Measurements from ENCODE around the gene XIRP2.
"Not testable (repeated sequence)": the region's sequence is repeated elsewhere in the genome, so short reads cannot be mapped to it uniquely, and the experiment has no call there.

Gene XIRP2

DNA sequence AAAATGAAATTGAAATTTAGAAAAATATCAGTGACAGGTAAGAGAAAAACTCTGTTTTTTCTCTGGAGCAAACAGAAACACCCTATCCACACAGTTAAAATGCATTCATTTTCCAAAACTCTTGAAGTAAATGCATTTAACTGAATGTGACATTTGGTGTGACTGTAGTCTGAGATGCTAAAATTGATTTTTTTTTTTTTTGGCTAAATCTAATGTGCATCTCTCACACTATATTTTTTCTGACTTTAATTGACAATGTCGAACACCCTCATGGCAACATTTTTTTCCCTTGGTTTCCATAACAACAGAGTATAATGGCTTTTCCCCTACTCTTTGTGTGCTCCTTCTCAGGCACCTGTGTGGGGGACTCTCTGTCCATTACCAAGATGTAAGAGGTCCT, 366.4 kb downstream of the XIRP2 start:
- no peak overlapping the region for H3K27ac ChIP-seq
- TF ChIP-seq, protein P1, sequence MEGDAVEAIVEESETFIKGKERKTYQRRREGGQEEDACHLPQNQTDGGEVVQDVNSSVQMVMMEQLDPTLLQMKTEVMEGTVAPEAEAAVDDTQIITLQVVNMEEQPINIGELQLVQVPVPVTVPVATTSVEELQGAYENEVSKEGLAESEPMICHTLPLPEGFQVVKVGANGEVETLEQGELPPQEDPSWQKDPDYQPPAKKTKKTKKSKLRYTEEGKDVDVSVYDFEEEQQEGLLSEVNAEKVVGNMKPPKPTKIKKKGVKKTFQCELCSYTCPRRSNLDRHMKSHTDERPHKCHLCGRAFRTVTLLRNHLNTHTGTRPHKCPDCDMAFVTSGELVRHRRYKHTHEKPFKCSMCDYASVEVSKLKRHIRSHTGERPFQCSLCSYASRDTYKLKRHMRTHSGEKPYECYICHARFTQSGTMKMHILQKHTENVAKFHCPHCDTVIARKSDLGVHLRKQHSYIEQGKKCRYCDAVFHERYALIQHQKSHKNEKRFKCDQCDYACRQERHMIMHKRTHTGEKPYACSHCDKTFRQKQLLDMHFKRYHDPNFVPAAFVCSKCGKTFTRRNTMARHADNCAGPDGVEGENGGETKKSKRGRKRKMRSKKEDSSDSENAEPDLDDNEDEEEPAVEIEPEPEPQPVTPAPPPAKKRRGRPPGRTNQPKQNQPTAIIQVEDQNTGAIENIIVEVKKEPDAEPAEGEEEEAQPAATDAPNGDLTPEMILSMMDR (IDR thresholded peaks at IDR 0.05), result no peak
- TF ChIP-seq ZFX (IDR thresholded peaks at IDR 0.05; ENCODE audit: borderline replicate concordance), result no peak

DNA sequence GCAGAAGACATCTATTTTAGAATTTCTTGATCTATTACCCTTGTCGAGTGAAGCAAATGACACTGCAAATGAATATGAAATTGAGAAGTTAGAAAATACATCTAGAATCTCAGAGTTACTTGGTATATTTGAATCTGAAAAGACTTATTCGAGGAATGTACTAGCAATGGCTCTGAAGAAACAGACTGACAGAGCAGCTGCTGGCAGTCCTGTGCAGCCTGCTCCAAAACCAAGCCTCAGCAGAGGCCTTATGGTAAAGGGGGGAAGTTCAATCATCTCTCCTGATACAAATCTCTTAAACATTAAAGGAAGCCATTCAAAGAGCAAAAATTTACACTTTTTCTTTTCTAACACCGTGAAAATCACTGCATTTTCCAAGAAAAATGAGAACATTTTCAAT, 370.4 kb downstream of the XIRP2 start:
- no peak overlapping the region for H3K27ac ChIP-seq

DNA sequence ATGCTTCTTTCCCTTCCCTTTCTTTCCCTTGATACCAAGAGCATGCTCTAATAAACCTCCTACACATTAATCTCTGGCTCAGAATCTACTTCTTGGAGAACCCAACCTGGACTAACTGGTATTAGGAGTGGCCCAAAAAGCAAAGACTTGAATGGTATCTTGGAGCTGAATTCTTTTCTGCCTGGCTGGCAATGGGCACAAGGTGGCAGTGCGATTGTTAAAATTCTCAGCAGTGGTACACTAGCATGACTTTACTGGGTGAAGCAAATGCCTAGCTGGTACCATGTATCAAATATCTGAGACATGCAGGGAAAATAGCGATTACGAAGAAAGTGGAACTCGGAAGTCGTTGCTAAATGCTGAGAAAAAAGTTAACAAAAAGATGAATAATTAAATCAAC, 376.1 kb downstream of the XIRP2 start:
- no peak for TF ChIP-seq ZFX (IDR thresholded peaks at IDR 0.05; ENCODE audit: borderline replicate concordance)
- TF ChIP-seq, protein P1 (IDR thresholded peaks at IDR 0.05), result peak; percentile 40
- H3K27ac ChIP-seq, result no peak overlapping the region

More for the DNA sequence above, 370.4 kb downstream of the XIRP2 start:
- TF ChIP-seq, protein P1 (IDR thresholded peaks at IDR 0.05), result no peak
- no peak for TF ChIP-seq ZFX (IDR thresholded peaks at IDR 0.05; ENCODE audit: borderline replicate concordance)

DNA sequence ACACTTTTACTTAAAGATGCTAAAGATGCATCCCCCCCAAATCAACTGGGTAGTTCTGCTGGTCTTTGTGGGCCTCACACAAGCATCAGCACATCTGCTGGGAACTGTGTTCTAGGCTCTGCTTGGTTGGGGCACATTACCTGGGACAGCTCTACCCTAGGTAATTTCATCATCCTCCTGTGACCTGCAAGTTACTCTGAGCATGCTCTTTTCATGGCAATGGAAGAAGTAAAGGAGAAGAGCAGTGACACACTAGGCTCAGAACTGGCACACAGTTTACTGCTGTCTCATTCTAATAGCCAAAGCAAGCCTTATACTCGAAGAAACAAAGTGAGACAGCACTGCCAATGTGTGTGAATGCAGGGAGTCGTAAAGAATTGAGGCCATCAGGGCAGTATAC, 376.7 kb downstream of the XIRP2 start:
- TF ChIP-seq ZFX (IDR thresholded peaks at IDR 0.05; ENCODE audit: borderline replicate concordance), result no peak
- TF ChIP-seq, protein P1 (IDR thresholded peaks at IDR 0.05), result no peak

DNA sequence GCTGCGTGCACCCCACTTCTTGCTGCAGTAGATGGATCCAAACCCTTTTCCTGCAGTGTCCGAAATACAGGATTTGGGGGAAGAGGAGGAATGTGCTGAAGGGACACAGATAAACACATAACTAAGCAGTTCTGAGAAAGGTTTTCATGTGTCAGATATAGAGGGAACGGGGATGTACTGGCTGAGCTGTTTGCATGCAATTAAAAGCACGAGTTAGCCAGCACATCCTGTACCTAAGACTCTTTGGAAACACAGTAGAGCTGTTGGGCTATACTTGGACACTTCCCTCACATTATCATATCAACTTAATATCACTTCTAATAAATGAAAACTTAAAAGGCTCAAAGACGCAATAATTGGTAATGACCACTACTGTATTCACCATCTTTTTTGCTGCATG, 377.4 kb downstream of the XIRP2 start:
- no peak overlapping the region for H3K27ac ChIP-seq
- no peak for TF ChIP-seq ZFX (IDR thresholded peaks at IDR 0.05; ENCODE audit: borderline replicate concordance)
- TF ChIP-seq, protein P1 (IDR thresholded peaks at IDR 0.05), result no peak

More for the DNA sequence above, 376.7 kb downstream of the XIRP2 start:
- H3K27ac ChIP-seq, result no peak overlapping the region

DNA sequence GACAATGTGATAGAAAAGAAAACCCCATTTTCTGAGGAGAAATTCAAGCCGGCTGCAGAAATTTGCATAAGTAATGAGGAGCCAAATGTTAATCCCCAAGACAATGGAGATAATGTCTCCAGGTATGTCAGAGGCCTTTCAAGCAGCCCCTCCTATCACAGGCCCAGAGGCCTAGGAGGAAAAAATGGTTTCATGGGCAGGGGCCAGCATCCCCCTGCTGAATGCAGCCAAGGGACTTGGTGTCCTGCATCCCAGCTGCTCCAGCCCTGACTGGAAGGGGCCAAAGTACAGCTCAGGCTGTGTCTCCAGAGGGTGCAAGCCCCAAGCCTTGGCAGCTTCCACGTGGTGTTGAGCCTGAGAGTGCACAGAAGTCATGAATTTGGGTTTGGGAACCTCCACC, 380.0 kb downstream of the XIRP2 start:
- not testable (repeated sequence) for H3K27ac ChIP-seq

DNA sequence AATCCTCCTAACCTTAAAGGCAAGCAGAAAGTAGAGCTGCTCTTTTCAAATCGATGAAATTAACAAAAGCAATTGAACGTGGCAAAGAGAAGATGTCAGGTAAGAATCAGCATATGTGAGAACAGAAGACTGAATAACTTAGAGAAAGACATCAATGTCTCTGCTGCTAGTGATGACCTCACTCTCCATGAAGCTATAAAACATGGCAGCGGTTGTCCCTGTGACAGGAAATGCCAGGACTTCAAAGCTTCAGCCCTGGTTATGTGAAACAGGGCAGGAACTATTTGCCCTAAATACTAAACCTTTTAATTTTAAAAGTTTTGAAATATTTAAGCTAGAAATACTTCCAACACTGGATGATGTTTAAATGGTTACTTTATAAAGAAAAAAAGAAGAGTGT, 383.7 kb downstream of the XIRP2 start:
- H3K27ac ChIP-seq, result no peak overlapping the region
- no peak for TF ChIP-seq ZFX (IDR thresholded peaks at IDR 0.05; ENCODE audit: borderline replicate concordance)
- TF ChIP-seq, protein P1 (IDR thresholded peaks at IDR 0.05), result no peak

DNA sequence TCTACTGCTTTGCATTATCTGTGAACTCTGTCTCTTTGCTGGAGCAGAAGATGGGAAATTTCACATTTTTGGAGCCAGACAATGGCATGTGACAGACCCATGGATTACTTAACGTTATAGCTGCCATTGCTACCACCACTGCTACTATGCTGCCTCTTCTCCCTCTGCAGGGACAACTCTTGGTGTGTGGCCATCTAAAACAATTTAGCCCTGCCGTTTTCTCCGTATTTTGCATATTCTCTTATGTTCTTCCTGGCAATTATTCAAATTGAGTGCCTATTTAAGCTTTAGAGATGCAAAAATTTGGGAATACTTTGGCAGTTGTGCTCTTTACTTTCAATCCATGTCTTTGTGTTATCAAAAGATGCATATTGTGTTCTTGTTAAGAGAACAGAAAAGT, 386.8 kb downstream of the XIRP2 start:
- TF ChIP-seq, protein P1 (IDR thresholded peaks at IDR 0.05), result no peak
- no peak for TF ChIP-seq ZFX (IDR thresholded peaks at IDR 0.05; ENCODE audit: borderline replicate concordance)
- H3K27ac ChIP-seq, result no peak overlapping the region
